Endothelial cell of umbilical vein (primary cell): ENCODE results near the gene PKD2. TPM values are rescaled to one million over a fixed set of nuclear protein-coding genes. Genes with fewer than 3 reads are reported as not detected.
A peak's percentile ranks its signal among the peaks of the same experiment; 100 is the strongest.

Source experiments
- BruUV-seq: library from RNA; stranded (reverse); fragments of 400-500 nt; replicated peaks from 2 replicates; lab custom pipeline; 2021; lab: Mats Ljungman, UMichigan
- CTCF ChIA-PET: fragments of 300-600, 350-600 bp; sonication (Branson Sonifier 250); formaldehyde crosslinking; loops from one replicate; lab custom pipeline; 2021; ENCODE audit warnings: antibody characterized with exemption, inconsistent platforms; lab: Charles Lee
- POLR2A ChIA-PET: fragments of 300-600, 350-600 bp; sonication (Branson Sonifier 250); formaldehyde crosslinking; loops from one replicate; lab custom pipeline; 2021; ENCODE audit warnings: antibody characterized with exemption, inconsistent platforms; lab: Charles Lee
- DNase-seq: peaks from one replicate; pipeline ENCODE4 v3.0.0-alpha.2; 2011; ENCODE audit warnings: low read depth, low spot score
- FAIRE-seq: peaks from 2 replicates; lab custom pipeline; 2011; peaks lifted over from hg19 to GRCh38; lab: Jason Lieb, UNC
- H2AFZ ChIP-seq: 2 replicates; pipeline ENCODE4 v1.6.0; 2012; ENCODE audit warnings: low read depth, low read length, control low read depth, inconsistent platforms
- H3K27ac ChIP-seq: 2 replicates; pipeline ENCODE4 v1.5.1; 2011; ENCODE audit warnings: low read depth, mild to moderate bottlenecking, control low read depth, low read length, moderate library complexity; ENCODE audit not compliant: insufficient read depth
- H3K27me3 ChIP-seq, 2 experiments: 2 replicates each; pipeline versions ENCODE4 v1.6.0 to v1.6.1; 2011; ENCODE audit warnings: low read length in 2 of 2, mixed read lengths in 1 of 2; ENCODE audit not compliant: control insufficient read depth in 2 of 2, insufficient read depth in 2 of 2
- H3K36me3 ChIP-seq, 2 experiments: 2 replicates in 1 of 2; 3 replicates in 1 of 2; pipeline ENCODE4 v1.5.1; 2011; ENCODE audit warnings: low read length in 2 of 2, mild to moderate bottlenecking in 1 of 2, moderate library complexity in 1 of 2; ENCODE audit not compliant: control insufficient read depth in 2 of 2, insufficient read depth in 2 of 2; ENCODE audit errors: extremely low read depth in 1 of 2
- H3K4me1 ChIP-seq: 3 replicates; pipeline ENCODE4 v1.5.1; 2011; ENCODE audit warnings: mild to moderate bottlenecking, low read length; ENCODE audit not compliant: control insufficient read depth, insufficient read depth; ENCODE audit errors: extremely low read depth
- H3K4me2 ChIP-seq: 2 replicates; pipeline ENCODE4 v1.6.1; 2011; ENCODE audit warnings: low read length, control low read depth, mixed read lengths; ENCODE audit not compliant: insufficient read depth
- H3K4me3 ChIP-seq, 3 experiments: fragments of 200-600 bp in 1 of 3; sonication (generic), shearing (Covaris generic) in 1 of 3; replicated peaks in 1 of 3; 2 replicates each; pipeline ENCODE4 v1.5.1; 2011 to 2016; ENCODE audit warnings: control low read depth in 3 of 3, low read length in 3 of 3, mild to moderate bottlenecking in 2 of 3, inconsistent platforms in 1 of 3, low read depth in 1 of 3, moderate library complexity in 1 of 3; ENCODE audit not compliant: insufficient read depth in 1 of 3
- H3K79me2 ChIP-seq: 2 replicates; pipeline ENCODE4 v1.6.0; 2012; ENCODE audit warnings: low read length, inconsistent platforms; ENCODE audit not compliant: control insufficient read depth, insufficient read depth
- H3K9ac ChIP-seq: replicated peaks from 2 replicates; pipeline ENCODE3; 2011; ENCODE audit warnings: low read length, control low read depth; ENCODE audit not compliant: insufficient read depth; ENCODE audit errors: extremely low read depth
- H3K9me1 ChIP-seq: replicated peaks from 3 replicates; pipeline ENCODE4 v1.6.0; 2011; ENCODE audit warnings: mild to moderate bottlenecking, low read length; ENCODE audit not compliant: control insufficient read depth, insufficient read depth; ENCODE audit errors: extremely low read depth
- H3K9me3 ChIP-seq: replicated peaks from 2 replicates; pipeline ENCODE4 v1.5.1; 2012; ENCODE audit warnings: low read length, inconsistent platforms; ENCODE audit not compliant: control insufficient read depth, insufficient read depth
- H4K20me1 ChIP-seq: replicated peaks from 2 replicates; pipeline ENCODE3; 2011; ENCODE audit warnings: mild to moderate bottlenecking, low read length; ENCODE audit not compliant: control insufficient read depth, insufficient read depth; ENCODE audit errors: extremely low read depth
- CTCF ChIP-seq, 2 donors: IDR thresholded peaks; 1 replicate in 1 of 2; 2 replicates in 1 of 2; pipeline ENCODE4 v1.5.1; 2011; ENCODE audit warnings: low read length in 2 of 2, mild to moderate bottlenecking in 2 of 2, moderate library complexity in 2 of 2, control low read depth in 1 of 2, inconsistent platforms in 1 of 2, low read depth in 1 of 2; ENCODE audit not compliant: insufficient read depth in 1 of 2; ENCODE audit errors: extremely low read depth in 1 of 2
- EZH2 ChIP-seq: IDR thresholded peaks from 2 replicates; pipeline ENCODE4 v1.6.1; 2012; ENCODE audit warnings: borderline replicate concordance, low read depth, mild to moderate bottlenecking, moderate library complexity, low read length, inconsistent platforms; ENCODE audit not compliant: severe bottlenecking
- FOS ChIP-seq: IDR thresholded peaks from 2 replicates; pipeline ENCODE4 v1.6.1; 2011; ENCODE audit warnings: mild to moderate bottlenecking, low read length, moderate library complexity, borderline replicate concordance; ENCODE audit not compliant: insufficient read depth
- GATA2 ChIP-seq: IDR thresholded peaks from 2 replicates; pipeline ENCODE4 v1.7.0; 2011; ENCODE audit warnings: low read depth, mild to moderate bottlenecking, moderate library complexity, mixed read lengths, low read length; ENCODE audit not compliant: insufficient read length, insufficient read depth
- JUN ChIP-seq: IDR thresholded peaks from 2 replicates; pipeline ENCODE4 v1.6.1; 2011; ENCODE audit warnings: borderline replicate concordance, low read depth; ENCODE audit not compliant: insufficient read length, insufficient read depth
- MAX ChIP-seq: IDR thresholded peaks from 2 replicates; pipeline ENCODE4 v1.6.1; 2011; ENCODE audit not compliant: insufficient read depth, insufficient read length
- MYC ChIP-seq: IDR thresholded peaks from one replicate; pipeline ENCODE4 v1.6.1; 2011; ENCODE audit warnings: mild to moderate bottlenecking, low read depth, low read length
- POLR2A ChIP-seq: IDR thresholded peaks from 2 replicates; pipeline ENCODE4 v1.6.1; 2012; ENCODE audit warnings: low read depth, mild to moderate bottlenecking, control low read depth, low read length
- POLR2AphosphoS5 ChIP-seq: IDR thresholded peaks from 2 replicates; pipeline ENCODE4 v1.6.1; 2012; ENCODE audit warnings: low read depth, mild to moderate bottlenecking, control low read depth, low read length, moderate library complexity; ENCODE audit not compliant: insufficient read depth
- dilution Hi-C: fragments of 300-500 bp; cut with MboI; formaldehyde crosslinking; loops from one replicate; pipeline ENCODE4 v1.15.0; 2019; ENCODE audit warnings: low sequenced_read_pairs; ENCODE audit not compliant: extremely low pct_ligation_motif_present
- intact Hi-C: fragments of 100-400 bp; cut with micrococcal nuclease; formaldehyde crosslinking; loops from one replicate; pipeline ENCODE4 v1.10.0; 2022
- polyA plus RNA-seq, 4 experiments: library from polyadenylated mRNA; depleted of rRNA in 3 of 4; stranded (reverse) in 3 of 4; unstranded in 1 of 4; fragments of >200 nt; gene quantifications; 2 replicates each; pipeline versions ENCODE4 v1.2.1 to v1.2.3, GENCODE V29; 2011 to 2012; ENCODE audit warnings: missing spikeins in 1 of 4
- total RNA-seq: library from RNA; stranded (reverse); gene quantifications from 2 replicates; pipeline ENCODE4 v1.2.3, GENCODE V29; 2021

PKD2 gene
- total and polyA plus RNA-seq, 2 donors (not counting 3 experiments of a cell fraction or from before 2014, with no cell fraction given) = 23.1 to 27.0 TPM

GRCh38 chr4:88097301-88097700, 89.9 kb downstream of the PKD2 start:
- H3K4me2 ChIP-seq = no peak overlapping the region
- BruUV-seq = no TSS peak
- CTCF ChIA-PET = interaction anchor here (1.0 to 1.5 kb wide), 3 partner anchors 10 to 65 kb away, joined by 3 read pairs; no protein-coding TSS in a partner anchor
- H3K27me3 ChIP-seq = no peaks in the 10 kb centered on the region
- TF ChIP-seq POLR2AphosphoS5 (no peak), FOS (no peak), MAX (no peak), GATA2 (no peak), MYC (no peak), CTCF (IDR thresholded peaks at IDR 0.05; ENCODE audit: extremely low read depth in 1 of 2, insufficient read depth in 1 of 2, low read depth in 1 of 2, low read length in 2 of 2) (no peak), POLR2A (no peak), JUN (no peak), EZH2 (no peak)
- no peak overlapping the region for H3K9ac ChIP-seq
- FAIRE-seq (no peak), DNase-seq (peak; percentile 77)
- no peaks in the 10 kb centered on the region for H4K20me1 ChIP-seq
- POLR2A ChIA-PET = no interaction called here
- no peak overlapping the region for H3K4me3 ChIP-seq
- intact Hi-C loops (no loop called here), dilution Hi-C loops (no loop called here)
- H3K79me2 ChIP-seq = no peaks in the 10 kb centered on the region
- H3K9me1 ChIP-seq = no peaks in the 10 kb centered on the region
- H3K27ac ChIP-seq = no peak overlapping the region
- no peaks in the 10 kb centered on the region for H3K9me3 ChIP-seq
- H3K36me3 ChIP-seq = no peaks in the 10 kb centered on the region
- no peak overlapping the region for H2AFZ ChIP-seq
- H3K4me1 ChIP-seq = no peaks in the 10 kb centered on the region
